ENCODE data around the gene ZNF133. TPM values are rescaled to one million over a fixed set of nuclear protein-coding genes. Genes with fewer than 3 reads are reported as not detected.
"Not testable (repeated sequence)": the region's sequence is repeated elsewhere in the genome, so short reads cannot be mapped to it uniquely, and the experiment has no call there.

Gene ZNF133
- total RNA-seq, 1 donor from 2014 or later, result 6.0 TPM

- intact Hi-C loops (cut with DNase I), result loop anchor here (5.0 kb wide), 1 partner anchor 774 kb away; no protein-coding TSS in a partner anchor
- not testable (repeated sequence) for DNase-seq (ENCODE audit: low spot score)
Observed at GRCh38 chr20:18275960-18276359, 12.4 kb upstream of the ZNF133 start.

DNA sequence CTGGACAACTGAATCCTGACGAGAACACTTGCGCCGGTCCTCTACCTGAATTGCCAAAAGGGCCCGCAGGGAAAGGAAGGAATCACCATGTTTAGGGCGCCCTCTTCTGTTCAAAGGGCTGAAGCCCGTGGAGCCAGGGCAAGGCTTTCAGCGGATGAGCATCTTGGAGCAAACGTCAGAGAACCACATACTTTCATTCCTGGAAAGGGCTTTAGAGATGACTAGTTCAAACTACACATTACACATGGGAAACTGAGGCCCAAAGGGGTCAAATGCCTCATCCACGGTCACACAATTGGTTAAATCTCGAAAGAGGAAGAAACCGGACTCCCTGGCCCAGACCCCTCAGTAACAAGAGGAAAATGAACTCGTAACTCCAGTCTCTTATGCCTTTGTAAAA, 11.5 kb upstream of the ZNF133 start:
- DNase-seq (ENCODE audit: low spot score), result no peak
- intact Hi-C loops (cut with DNase I), result loop anchor here (5.0 kb wide), 1 partner anchor 775 kb away; no protein-coding TSS in a partner anchor

DNA sequence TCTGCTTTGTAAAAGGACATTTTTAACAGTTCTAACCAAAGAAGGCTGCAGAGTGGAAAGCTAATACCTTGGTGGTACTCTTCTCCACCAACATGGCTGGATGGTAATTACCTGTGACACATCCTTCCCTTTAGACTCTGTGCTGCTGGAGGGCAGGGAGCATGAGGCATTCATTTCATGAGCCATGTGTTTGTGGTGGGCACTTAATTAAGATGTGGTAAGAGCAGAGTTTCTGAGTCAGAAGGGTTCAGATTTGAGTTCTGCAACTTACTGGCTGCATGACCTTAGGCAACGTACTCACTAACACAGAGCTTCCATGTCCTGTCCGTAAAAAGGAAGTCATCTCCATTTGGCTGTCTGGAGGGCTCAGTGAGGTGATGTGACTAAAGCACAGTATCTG, 9.1 kb upstream of the ZNF133 start:
- intact Hi-C loops (cut with DNase I), result loop anchor here (5.0 kb wide), 1 partner anchor 777 kb away; no protein-coding TSS in a partner anchor
- DNase-seq (ENCODE audit: low spot score), result no peak

GRCh38 chr20:18284805-18285533, 3.4 kb upstream of the ZNF133 start:
- intact Hi-C loops (cut with DNase I), result loop anchor here (5.0 kb wide), 2 partner anchors 148 to 222 kb away; partner anchors contain the start of genes KAT14, PET117 and SEC23B
- DNase-seq (ENCODE audit: low spot score), result no peak

- intact Hi-C loops (cut with DNase I), result loop anchor here (5.0 kb wide), 2 partner anchors 150 to 220 kb away; partner anchors contain the start of genes KAT14, PET117 and SEC23B
- no peak for DNase-seq (ENCODE audit: low spot score)
Observed at GRCh38 chr20:18287546-18287914, 797 bp upstream of the ZNF133 start.

DNA sequence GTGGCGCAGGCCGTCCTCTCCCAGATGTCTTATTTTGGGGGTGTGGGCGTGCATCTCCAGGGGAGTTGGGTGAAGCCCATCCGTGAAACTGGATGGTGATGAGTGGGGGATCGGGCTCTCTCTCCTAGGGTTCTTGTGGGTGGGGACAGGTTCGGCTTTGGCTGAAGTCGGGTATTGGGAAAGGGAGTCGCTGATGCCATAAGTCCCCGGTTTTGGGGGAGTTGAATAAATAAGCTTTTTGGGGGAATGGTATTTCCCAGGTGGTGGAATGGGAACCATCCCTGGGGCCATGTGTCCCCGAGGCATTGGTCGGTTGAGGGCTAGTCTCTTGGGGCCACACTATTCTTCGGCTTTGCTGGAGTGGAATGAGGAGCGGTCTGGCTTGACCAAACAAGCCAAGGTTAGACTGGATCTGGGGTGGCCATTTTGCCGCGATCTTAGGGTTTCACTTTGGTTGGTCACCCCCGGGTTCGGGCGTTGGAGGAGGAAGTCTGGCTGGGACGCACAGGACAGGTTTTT, 481 bp downstream of the ZNF133 start:
- intact Hi-C loops (cut with DNase I), result loop anchor here (2.0 to 5.0 kb wide), 3 partner anchors 152 to 218 kb away; partner anchors contain the start of genes DZANK1, KAT14, PET117 and POLR3F
- DNase-seq (ENCODE audit: low spot score), result no peak

DNA sequence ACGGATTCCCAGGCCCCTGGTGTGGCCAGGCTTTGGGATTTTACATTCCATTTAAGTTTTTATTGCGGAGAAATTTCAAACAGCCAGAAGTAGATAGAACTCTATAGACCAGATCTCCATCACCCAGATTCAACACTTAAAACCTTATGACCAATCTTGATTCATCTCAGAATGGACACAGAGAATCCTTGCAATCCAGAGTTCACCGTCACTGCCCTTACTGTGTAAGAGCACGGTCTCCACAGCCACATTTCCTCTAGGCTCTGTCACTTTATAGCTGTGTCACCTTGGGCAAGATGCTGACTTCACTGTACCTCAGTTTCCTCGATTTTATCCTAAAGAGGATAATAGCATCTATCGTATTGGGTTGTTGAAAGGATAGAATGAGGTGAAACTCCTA, 979 bp downstream of the ZNF133 start:
- no peak for DNase-seq (ENCODE audit: low spot score)
- intact Hi-C loops (cut with DNase I), result loop anchor here (2.0 to 5.0 kb wide), 3 partner anchors 152 to 218 kb away; partner anchors contain the start of genes DZANK1, KAT14, PET117 and POLR3F

GRCh38 chr20:18299364-18299763, 11.0 kb downstream of the ZNF133 start:
- intact Hi-C loops (cut with DNase I), result no loop called here
- no peak for DNase-seq (ENCODE audit: low spot score)

GRCh38 chr20:18304618-18305017, 16.3 kb downstream of the ZNF133 start:
- intact Hi-C loops (cut with DNase I), result no loop called here
- no peak for DNase-seq (ENCODE audit: low spot score)

DNA sequence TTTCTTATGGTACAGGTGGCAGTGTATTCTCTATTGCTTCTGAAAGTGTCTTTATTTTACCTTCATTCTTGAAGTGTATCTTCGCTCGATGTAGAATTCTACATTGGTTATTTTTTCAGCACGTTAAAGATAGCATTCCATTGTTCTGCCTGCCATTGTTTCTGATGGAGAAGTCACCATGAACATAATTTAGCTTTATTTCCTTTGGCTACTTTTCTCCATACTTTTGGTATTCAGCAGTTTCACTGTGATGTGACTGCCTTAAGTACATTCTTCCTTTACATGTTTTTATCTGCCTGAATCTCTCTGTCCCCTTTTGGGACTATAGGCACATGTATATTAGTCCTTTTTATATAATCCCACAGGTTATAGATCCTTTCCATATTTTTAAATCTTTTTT, 19.0 kb downstream of the ZNF133 start:
- DNase-seq (ENCODE audit: low spot score), result no peak
- intact Hi-C loops (cut with DNase I), result no loop called here

DNA sequence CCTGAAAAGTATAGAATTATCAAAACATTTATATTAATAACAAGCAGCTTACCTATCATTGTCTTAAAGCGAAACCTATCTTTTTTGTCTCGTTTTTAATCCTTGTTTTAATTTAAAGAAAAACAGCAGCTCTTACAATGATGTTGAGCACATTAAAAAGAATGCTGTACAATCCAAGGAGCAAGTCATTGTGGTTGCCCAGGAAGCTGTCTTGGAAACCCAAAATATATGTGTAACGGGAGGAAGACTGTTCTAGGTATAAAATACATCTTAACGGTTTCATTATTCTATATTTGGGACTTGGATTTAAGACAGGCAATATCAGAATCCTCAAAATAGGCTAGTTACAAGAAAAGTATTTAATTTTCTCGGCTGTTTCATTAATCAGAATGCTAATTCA, 21.7 kb downstream of the ZNF133 start:
- DNase-seq (ENCODE audit: low spot score), result no peak
- intact Hi-C loops (cut with DNase I), result loop anchor here (10.0 kb wide), 1 partner anchor 55 kb away; no protein-coding TSS in a partner anchor

DNA sequence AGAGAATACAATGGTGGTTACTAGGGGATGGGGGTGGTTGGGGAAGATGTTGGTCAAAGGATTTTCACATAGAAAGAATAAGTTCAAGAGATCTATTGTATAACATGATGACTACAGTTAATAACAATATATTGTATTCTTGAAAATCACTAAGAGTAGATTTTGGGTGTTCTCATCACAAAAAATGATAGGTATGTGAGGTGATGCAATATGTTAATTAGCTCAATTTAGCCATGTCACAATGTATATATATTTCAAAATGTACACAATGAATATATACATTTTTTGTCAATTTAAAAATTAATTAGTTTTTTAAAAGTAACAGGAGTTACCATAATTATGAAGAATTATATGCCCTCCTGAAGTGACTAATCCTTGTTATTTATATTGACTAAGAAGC, 22.3 kb downstream of the ZNF133 start:
- DNase-seq (ENCODE audit: low spot score), result no peak
- intact Hi-C loops (cut with DNase I), result loop anchor here (10.0 kb wide), 1 partner anchor 56 kb away; no protein-coding TSS in a partner anchor

DNA sequence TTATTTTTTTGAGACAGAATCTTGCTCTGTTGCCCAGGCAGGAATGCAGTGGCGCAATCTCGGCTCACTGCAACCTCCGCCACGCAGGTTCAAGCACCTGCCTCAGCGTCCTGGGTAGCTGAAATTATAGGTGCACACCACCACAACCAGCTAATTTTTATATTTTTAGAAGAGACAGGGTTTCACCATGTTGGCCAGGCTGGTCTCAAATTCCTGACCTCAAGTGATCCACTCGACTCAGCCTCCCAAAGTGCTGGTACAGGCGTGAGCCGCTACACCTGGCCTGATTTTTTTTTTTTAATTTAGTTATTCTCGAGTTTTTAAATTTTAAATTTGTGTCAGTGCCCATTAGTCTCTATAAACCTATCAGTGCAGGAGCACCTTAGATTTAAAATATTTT, 24.4 kb downstream of the ZNF133 start:
- intact Hi-C loops (cut with DNase I), result loop anchor here (10.0 kb wide), 1 partner anchor 58 kb away; no protein-coding TSS in a partner anchor
- DNase-seq (ENCODE audit: low spot score), result no peak

- intact Hi-C loops (cut with DNase I), result loop anchor here (10.0 kb wide), 1 partner anchor 59 kb away; no protein-coding TSS in a partner anchor
- DNase-seq (ENCODE audit: low spot score), result no peak
Observed at GRCh38 chr20:18313411-18313810, 25.1 kb downstream of the ZNF133 start.

GRCh38 chr20:18314786-18315406, 26.6 kb downstream of the ZNF133 start:
- no peak for DNase-seq (ENCODE audit: low spot score)
- intact Hi-C loops (cut with DNase I), result loop anchor here (10.0 kb wide), 1 partner anchor 60 kb away; no protein-coding TSS in a partner anchor

DNA sequence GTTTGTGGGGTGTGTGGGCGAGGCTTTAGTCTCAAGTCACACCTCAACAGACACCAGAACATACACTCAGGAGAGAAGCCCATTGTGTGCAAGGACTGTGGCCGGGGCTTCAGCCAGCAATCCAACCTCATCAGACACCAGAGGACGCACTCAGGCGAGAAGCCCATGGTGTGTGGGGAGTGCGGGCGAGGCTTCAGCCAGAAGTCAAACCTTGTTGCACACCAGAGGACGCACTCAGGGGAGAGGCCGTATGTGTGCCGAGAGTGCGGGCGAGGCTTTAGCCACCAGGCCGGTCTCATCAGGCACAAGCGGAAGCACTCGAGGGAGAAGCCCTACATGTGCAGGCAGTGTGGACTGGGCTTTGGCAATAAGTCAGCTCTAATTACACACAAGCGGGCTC, 27.8 kb downstream of the ZNF133 start:
- intact Hi-C loops (cut with DNase I), result loop anchor here (10.0 kb wide), 1 partner anchor 61 kb away; no protein-coding TSS in a partner anchor

DNA sequence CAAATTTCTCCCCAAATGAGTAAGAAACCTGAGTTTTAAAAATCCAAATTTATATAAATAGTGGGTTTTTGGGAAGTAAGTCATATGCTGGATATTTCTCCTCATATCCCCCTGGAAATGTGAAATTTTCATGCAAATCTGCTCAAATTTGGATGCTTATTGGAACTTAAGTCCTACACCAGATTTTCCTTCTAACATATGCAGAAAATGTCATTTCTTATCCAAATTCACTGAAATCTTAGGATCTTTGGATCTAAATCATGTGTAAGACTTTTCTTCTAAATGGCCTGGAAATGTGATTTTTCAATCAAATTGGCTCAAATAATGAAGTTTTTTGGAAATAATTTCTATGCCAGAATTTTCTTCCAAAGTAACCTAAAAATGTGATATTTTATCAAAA, 33.0 kb downstream of the ZNF133 start:
- intact Hi-C loops (cut with DNase I), result no loop called here
- no peak for DNase-seq (ENCODE audit: low spot score)

More for the DNA sequence above, 27.8 kb downstream of the ZNF133 start:
- DNase-seq (ENCODE audit: low spot score), result no peak

DNA sequence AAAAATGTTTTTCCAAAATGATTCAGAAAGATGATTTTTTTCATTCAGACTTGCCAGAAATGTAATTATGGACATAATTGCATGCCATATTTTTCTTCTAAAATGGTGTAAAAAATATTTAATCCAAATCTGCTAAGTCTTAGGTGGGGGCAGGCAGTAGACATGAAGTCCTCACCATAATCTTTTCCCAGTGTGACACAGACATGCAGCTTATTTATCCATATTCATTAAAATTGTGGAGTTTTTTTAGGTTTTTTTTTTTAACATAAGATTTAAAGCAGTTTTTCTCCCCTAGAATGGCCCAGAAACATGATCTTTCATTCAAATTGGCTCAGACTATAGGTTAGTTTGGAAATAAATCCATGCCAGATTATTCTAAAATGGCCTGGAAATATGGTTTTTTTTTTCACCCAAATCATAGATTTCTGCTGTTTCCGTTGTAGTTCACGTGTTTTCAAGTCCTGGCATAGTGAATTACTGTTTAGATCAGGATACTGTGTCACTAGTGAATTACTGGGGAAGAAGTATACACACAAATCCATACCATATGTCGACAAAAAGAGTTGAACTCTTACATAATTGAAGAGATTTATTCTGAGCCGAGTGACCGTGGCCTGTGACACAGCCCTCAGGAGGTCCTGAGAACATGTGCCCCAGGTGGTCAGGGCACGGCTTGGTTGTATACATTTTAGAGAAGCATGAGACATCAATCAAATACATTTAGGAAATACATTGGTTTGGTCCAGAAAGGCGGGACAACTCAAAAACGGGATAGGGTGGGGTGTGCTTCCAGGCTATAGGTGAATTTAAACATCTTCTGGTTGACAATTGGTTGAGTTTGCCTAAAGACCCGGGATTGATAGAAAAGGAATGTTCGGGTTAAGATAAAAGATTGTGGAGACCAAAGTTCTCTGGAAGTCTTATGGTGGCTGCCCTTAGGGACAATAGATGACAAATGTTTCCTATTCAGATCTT, 33.9 kb downstream of the ZNF133 start:
- intact Hi-C loops (cut with DNase I), result no loop called here
- no peak for DNase-seq (ENCODE audit: low spot score)

DNA sequence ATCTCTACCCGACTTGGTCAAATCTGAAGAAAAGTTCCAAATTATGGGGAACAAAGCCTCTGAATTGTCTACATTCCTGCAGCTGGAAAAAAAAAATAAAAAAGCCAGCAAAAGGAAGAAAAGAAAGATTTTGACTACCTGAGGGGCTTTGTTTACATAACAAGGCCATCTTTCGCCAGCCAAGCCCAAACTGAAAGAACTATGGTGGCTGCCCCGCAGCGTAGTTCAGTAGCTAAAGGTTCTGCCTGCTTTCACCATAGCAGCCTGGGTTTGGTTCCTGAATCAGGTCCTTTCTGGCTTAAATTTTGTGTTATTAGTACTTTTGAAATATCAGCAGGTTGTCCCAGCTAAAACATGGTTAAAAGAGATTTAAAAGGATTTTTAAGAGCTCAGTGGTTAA, 35.4 kb downstream of the ZNF133 start:
- DNase-seq (ENCODE audit: low spot score), result no peak
- intact Hi-C loops (cut with DNase I), result no loop called here

All from cardiac septum (tissue), 1 donor.